SKM-1 (cell line): ENCODE measurements around the gene FBXL7.

ENCODE experiments used
- DNase-seq: peaks from one replicate; lab custom pipeline; 2025; ENCODE audit not compliant: unreplicated experiment; lab: John Stamatoyannopoulos, UW

The FBXL7 gene

GRCh38 chr5:15929611-15930263 lies 429.8 kb downstream of the FBXL7 start:
- no peak for DNase-seq

GRCh38 chr5:15932066-15932465 lies 432.1 kb downstream of the FBXL7 start:
- DNase-seq: no peak

- no peak for DNase-seq
These were observed 433.6 kb downstream of the FBXL7 start for GRCh38 chr5:15933259-15934207.

- DNase-seq: no peak
These were observed 436.7 kb downstream of the FBXL7 start for GRCh38 chr5:15936505-15937245.

- no peak for DNase-seq
These were observed 437.7 kb downstream of the FBXL7 start for GRCh38 chr5:15937708-15938107.

GRCh38 chr5:15938186-15938585 lies 438.2 kb downstream of the FBXL7 start:
- no peak for DNase-seq

- DNase-seq: no peak
These were observed 439.0 kb downstream of the FBXL7 start for GRCh38 chr5:15938961-15939360.

- DNase-seq: no peak
These were observed 440.9 kb downstream of the FBXL7 start for GRCh38 chr5:15940905-15941304.

- DNase-seq: no peak
These were observed 443.5 kb downstream of the FBXL7 start for GRCh38 chr5:15943487-15943886.

GRCh38 chr5:15946026-15946425 lies 446.0 kb downstream of the FBXL7 start:
- DNase-seq: no peak

GRCh38 chr5:15948190-15948589 lies 448.2 kb downstream of the FBXL7 start:
- DNase-seq: no peak

- no peak for DNase-seq
These were observed 451.1 kb downstream of the FBXL7 start for GRCh38 chr5:15951126-15951525.

GRCh38 chr5:15951550-15951949 lies 451.6 kb downstream of the FBXL7 start:
- no peak for DNase-seq

GRCh38 chr5:15956622-15957021 lies 456.6 kb downstream of the FBXL7 start:
- no peak for DNase-seq

- DNase-seq: no peak
These were observed 457.1 kb downstream of the FBXL7 start for GRCh38 chr5:15957124-15957523.

- no peak for DNase-seq
These were observed 459.6 kb downstream of the FBXL7 start for GRCh38 chr5:15959370-15960164.

GRCh38 chr5:15966066-15966640 lies 466.2 kb downstream of the FBXL7 start:
- DNase-seq: no peak

GRCh38 chr5:15966651-15967050 lies 466.7 kb downstream of the FBXL7 start:
- no peak for DNase-seq

GRCh38 chr5:15968993-15969392 lies 469.0 kb downstream of the FBXL7 start:
- no peak for DNase-seq

- no peak for DNase-seq
These were observed 477.9 kb downstream of the FBXL7 start for GRCh38 chr5:15977851-15978250.
